Measurements from ENCODE around the gene IL27RA.

DNA sequence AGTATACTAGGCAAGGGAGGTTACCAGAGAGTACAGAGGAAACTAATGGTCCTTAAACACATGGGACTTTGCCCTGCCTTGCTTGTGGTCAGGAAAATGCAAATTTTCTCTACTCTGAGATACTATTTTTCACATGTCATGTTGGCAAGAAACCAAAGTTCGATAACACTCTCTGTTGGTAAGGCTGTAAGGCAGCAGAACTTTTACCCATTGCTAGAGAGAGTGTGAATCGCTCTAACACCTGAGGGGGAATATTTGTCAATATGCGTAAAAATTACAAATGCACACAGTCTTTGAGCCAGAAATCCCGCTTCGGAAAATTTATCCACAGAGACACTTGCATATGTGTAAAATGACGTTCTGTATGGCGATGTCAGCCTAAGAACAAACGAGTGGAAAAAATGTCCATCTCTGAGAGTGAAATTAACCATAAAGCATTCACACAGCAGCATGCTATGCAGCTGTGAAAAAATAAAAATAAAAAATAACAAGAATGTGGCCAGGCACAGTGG is 16.0 kb upstream of the IL27RA start:
- no peak for TF ChIP-seq EZH2 (IDR thresholded peaks at IDR 0.05)
- TF ChIP-seq POLR2AphosphoS5 (IDR thresholded peaks at IDR 0.05; ENCODE audit: borderline replicate concordance, low read depth, low read length): no peak
- TF ChIP-seq FOXP2 (optimal IDR thresholded peaks at IDR 0.05; ENCODE audit: control extremely low read depth, extremely low read length, insufficient read depth): no peak
